Mesodermal cell (in vitro differentiated cells): Measurements from ENCODE around the gene RCBTB2.

Source experiments
- H3K27ac ChIP-seq: 2 replicates; pipeline ENCODE4 v1.7.0; 2013; ENCODE audit warnings: mild to moderate bottlenecking, low read depth, low read length, moderate library complexity; ENCODE audit not compliant: severe bottlenecking
- H3K36me3 ChIP-seq: 2 replicates; pipeline ENCODE4 v1.7.1; 2013; ENCODE audit warnings: mild to moderate bottlenecking, low read length, moderate library complexity; ENCODE audit not compliant: control insufficient read depth, insufficient read depth
- H3K4me1 ChIP-seq: one replicate; pipeline ENCODE4 v1.7.1; 2013; ENCODE audit warnings: mild to moderate bottlenecking, low read length; ENCODE audit not compliant: insufficient read depth, control insufficient read depth, poor library complexity, severe bottlenecking
- H3K4me3 ChIP-seq: 2 replicates; pipeline ENCODE4 v1.7.0; 2013; ENCODE audit warnings: low read length, control low read depth, mild to moderate bottlenecking; ENCODE audit not compliant: insufficient read depth, poor library complexity, severe bottlenecking; ENCODE audit errors: extremely low read depth
- H3K9me3 ChIP-seq: 2 replicates; pipeline ENCODE4 v1.7.1; 2013; ENCODE audit warnings: mild to moderate bottlenecking, low read length, moderate library complexity; ENCODE audit not compliant: control insufficient read depth
- WGBS, 2 experiments: methylation state at CpG; one replicate each; pipeline ENCODE4 v1.1.5; 2013; ENCODE audit warnings: missing lambda C conversion rate in 2 of 2; ENCODE audit not compliant: insufficient coverage in 2 of 2; 5-methylcytosine and 5-hydroxymethylcytosine counted together

The RCBTB2 gene

GRCh38 chr13:48448285-48448958 lies 84.5 kb downstream of the RCBTB2 start:
- H3K36me3 ChIP-seq: peaks cover 5% of the 10 kb centered on the region
- H3K27ac ChIP-seq: no peak overlapping the region
- no peak overlapping the region for H3K4me3 ChIP-seq
- H3K4me1 ChIP-seq: peaks cover 11% of the 10 kb centered on the region
- WGBS, 2 experiments: no CpG with 5 or more reads among the region's 3 CpGs
- H3K9me3 ChIP-seq: peaks cover 18% of the 10 kb centered on the region

GRCh38 chr13:48446464-48446863 lies 86.4 kb downstream of the RCBTB2 start:
- no peak overlapping the region for H3K27ac ChIP-seq
- no CpG with 5 or more reads among the region's 1 CpG for WGBS, 2 experiments

GRCh38 chr13:48443442-48444208 lies 89.3 kb downstream of the RCBTB2 start:
- Histone ChIP-seq H3K4me1 (peaks cover 11% of the 10 kb centered on the region), H3K27ac (no peak overlapping the region), H3K9me3 (no peaks in the 10 kb centered on the region), H3K4me3 (no peak overlapping the region), H3K36me3 (peaks cover 5% of the 10 kb centered on the region)
- no CpG with 5 or more reads among the region's 1 CpG for WGBS, 2 experiments

More at GRCh38 chr13:48446464-48446863, 86.4 kb downstream of the RCBTB2 start:
- peaks cover 17% of the 10 kb centered on the region for H3K9me3 ChIP-seq
- peaks cover 11% of the 10 kb centered on the region for H3K4me1 ChIP-seq
- H3K4me3 ChIP-seq: no peak overlapping the region
- peaks cover 5% of the 10 kb centered on the region for H3K36me3 ChIP-seq
